GM18511 (cell line): ENCODE measurements around the gene VWA3A.
"Not testable (repeated sequence)": the region's sequence is repeated elsewhere in the genome, so short reads cannot be mapped to it uniquely, and the experiment has no call there.

ENCODE experiments used
- ATAC-seq: cut with Tn5 transposase; IDR thresholded peaks from one replicate; pipeline ENCODE4 v1.9.1; 2021; ENCODE audit warnings: mild to moderate bottlenecking, moderate library complexity; ENCODE audit not compliant: unreplicated experiment

The VWA3A gene

DNA sequence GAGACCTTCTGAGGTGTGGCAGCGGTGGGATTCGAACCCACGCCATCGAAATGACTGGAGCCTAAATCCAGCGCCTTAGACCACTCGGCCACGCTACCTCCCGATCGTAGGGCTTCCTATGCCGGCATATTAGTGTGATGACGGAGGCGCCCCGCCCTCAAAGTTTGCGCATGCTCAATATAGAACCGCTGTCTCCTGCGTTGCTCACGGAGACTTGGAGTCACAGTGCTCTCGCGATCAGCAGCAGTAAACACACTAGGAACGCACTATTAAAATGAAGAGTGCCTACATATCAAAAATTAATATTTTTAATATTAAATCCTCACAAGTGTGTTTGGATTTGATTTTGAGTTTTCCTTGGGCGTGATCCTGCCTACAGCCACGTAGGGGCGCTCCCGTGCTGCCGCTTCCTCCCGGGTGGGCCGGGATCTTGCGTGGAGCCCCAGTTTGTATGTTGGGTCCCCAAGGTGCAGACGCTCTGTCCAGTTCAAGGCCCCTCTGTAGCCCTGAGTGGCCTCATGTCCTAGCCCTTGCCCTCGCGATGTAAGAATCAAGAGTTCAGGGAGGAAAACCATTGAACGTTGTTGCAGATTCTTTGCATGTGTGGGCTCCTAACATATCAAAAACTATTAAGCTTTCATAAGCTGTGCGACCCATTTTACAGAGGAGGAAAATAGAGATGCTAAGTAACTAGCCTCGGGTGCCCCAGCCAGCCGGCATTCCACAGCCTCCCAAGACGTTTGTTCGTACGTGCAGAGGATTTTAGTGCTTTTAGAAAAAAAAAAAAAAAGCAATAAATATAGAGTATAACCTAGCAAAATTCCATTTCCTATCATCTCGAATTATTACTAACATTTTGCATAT is 103.6 kb downstream of the VWA3A start:
- peak; percentile 35 for ATAC-seq

DNA sequence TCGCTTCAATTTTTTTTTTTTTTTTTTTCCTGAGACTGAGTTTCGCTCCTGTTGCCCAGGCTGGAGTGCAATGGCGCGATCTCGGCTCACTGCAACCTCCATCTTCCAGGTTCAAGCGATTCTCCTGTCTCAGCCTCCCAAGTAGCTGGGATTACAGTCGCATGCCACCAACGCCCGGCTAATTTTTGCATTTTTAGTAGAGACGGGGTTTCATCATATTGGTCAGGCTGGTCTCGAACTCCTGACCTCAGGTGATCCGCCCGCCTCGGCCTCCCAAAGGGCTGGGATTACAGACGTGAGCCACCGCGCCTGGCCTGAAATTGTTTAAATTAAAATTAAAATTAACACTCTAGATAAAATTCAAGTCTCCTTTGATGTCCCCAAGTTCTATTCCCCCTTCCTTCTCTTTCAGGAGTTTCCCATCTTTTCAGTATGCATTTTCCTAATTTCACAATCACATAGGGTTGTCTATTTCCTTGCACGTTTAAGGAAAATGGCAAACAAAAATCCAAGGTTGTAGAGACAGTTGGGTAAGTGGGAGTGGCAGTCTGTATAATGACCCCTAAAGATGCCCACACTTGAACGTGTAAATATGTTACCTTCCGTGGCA is 104.3 kb downstream of the VWA3A start:
- ATAC-seq, result not testable (repeated sequence)

- no peak for ATAC-seq
These were observed 106.4 kb downstream of the VWA3A start for GRCh38 chr16:22198547-22199293.

DNA sequence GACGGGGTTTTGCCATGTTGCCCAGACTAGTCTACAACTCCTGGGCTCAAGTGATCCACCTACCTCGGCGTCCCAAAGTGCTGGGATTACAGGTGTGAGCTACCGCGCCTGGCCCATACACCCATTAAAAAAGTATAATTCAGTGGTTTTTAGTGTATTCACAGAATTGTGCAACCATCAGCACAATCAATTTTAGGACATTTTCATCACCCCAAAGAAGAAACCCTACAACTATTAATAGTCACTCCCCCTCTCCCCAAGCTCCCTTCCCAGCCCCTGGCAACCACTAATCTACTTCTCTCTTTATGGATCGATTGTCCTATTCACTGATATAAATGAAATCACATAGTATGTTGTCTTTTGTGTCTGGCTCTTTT is 109.9 kb downstream of the VWA3A start:
- ATAC-seq, result no peak

DNA sequence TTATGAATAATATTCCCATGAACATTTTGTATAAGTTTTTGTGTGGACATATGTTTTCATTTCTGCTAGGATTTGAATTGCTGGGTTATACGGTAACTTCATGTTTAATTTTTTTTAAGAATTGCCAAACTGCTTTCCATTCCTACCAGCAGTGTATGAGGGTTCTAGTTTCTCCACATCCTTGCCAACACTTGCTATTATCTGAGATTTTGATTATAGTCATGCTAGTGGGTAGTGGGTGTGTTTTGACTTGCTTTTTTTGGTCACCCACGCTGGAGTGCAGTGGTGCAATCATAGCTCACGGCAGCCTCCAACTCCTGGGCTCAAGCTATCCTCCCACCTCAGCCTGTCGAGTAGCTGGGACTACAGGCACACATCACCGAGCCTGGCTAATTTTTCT is 110.8 kb downstream of the VWA3A start:
- ATAC-seq, result no peak

DNA sequence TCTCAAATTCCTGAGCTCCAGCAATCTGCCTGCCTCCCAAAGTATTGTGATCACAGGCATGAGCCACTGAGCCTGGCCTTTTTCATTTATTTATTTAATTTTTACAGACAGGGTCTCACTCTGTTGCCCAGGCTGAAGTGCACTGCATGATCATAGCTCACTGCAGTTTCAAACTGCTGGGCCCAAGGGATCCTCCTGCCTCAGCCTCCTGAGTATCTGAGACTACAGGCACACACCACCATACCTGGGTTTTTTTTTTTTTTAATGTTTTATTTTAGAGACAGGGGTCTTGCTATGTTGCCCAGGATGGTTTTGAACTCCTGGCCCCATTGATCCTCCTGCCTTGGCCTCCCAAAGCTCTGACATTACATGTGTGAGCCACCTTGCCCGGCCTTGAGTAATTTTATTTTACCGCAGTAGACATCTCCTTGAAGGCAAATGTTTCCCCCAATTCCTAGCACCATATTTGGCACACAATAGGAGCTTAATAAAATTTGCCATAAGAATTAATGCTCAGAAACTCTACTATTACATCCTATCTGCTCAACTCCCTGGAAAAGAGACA is 111.8 kb downstream of the VWA3A start:
- no peak for ATAC-seq

- ATAC-seq, result no peak
These were observed 113.3 kb downstream of the VWA3A start for GRCh38 chr16:22205577-22206012.

GRCh38 chr16:22206013-22206841 is 113.9 kb downstream of the VWA3A start, which contains the start of gene EEF2K:
Gene EEF2K (plus strand): TSS chr16:22206278. CDS start chr16:22225730, 19,452 bp downstream.
- peak; percentile 85 for ATAC-seq
